OCI-M2 (cell line): ENCODE results near the gene COQ8A.

Experiments
- DNase-seq: peaks from one replicate; lab custom pipeline; 2025; ENCODE audit not compliant: unreplicated experiment; lab: John Stamatoyannopoulos, UW

The COQ8A gene

GRCh38 chr1:227003165-227003564 is 63.1 kb downstream of the COQ8A start:
- no peak for DNase-seq

DNA sequence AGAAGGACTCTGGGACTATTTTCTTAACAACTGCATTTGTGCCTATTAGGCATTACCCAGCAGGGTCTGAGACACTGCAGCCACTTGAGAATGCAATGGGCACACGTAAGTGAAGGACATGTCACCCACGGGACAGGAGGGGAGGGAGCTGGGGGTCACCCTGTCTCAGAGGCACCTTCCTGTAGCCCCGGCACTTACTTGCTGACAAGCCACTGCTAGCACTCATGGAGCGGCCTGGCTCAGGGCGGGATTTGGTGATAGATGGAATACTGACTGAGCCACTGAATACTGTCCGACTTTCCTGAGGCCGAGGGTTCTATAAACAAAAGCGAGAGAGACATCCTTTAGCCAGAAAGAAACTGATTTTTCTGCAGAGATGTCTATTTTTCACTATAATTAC is 64.7 kb downstream of the COQ8A start:
- no peak for DNase-seq

GRCh38 chr1:227006226-227006796 is 66.2 kb downstream of the COQ8A start:
- DNase-seq, result no peak

- no peak for DNase-seq
These were observed 69.8 kb downstream of the COQ8A start for GRCh38 chr1:227009937-227010336.

- DNase-seq, result no peak
These were observed 70.6 kb downstream of the COQ8A start for GRCh38 chr1:227010645-227011044.

- no peak for DNase-seq
These were observed 76.9 kb downstream of the COQ8A start for GRCh38 chr1:227016990-227017389.

DNA sequence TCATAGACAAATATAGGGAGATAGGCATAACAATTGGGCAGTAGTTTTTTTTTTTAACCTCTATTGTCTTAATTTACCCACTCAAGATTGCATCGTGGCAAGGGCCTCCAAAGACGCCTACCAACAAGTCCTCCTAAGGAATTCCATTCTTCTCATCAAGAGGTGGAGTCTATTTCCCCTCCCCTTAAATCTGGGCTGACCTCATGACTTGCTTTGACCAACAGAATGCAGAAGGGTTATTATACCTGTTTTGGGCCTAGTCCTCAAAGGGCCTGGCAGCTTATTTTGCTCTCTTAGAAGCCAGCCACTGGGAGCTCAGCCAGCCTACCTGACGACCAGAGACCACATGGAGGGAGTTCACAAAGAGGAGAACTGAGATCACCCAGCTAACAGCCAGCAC is 92.3 kb downstream of the COQ8A start:
- no peak for DNase-seq

DNA sequence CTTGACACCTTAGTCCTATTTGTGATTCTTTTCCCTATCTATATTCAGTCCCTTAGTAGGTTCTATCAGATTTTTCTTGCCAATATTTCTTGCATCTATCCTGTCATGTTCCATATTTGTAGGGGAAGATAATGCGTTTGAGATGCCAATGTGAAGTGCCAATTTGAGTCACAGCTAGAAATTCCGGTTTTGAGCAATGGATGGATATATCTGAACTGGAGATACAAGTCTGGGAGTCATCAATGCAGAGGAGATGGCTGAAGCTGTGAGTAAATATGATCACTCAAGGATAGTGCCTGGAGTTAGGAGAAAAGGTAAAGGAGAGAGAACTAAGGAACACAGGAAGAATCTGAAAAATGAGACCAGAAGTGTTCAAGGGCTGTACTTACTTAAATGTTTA is 93.8 kb downstream of the COQ8A start:
- no peak for DNase-seq

- no peak for DNase-seq
These were observed 95.2 kb downstream of the COQ8A start for GRCh38 chr1:227035316-227035715.

GRCh38 chr1:227037121-227037520 is 97.0 kb downstream of the COQ8A start:
- DNase-seq, result no peak
